ENCODE measurements around the gene BRCC3. TPM values are rescaled to one million over a fixed set of nuclear protein-coding genes. Genes with fewer than 3 reads are reported as not detected.

BRCC3 gene
- total RNA-seq, 1 experiment from 2014 or later: 37.4 TPM

DNA sequence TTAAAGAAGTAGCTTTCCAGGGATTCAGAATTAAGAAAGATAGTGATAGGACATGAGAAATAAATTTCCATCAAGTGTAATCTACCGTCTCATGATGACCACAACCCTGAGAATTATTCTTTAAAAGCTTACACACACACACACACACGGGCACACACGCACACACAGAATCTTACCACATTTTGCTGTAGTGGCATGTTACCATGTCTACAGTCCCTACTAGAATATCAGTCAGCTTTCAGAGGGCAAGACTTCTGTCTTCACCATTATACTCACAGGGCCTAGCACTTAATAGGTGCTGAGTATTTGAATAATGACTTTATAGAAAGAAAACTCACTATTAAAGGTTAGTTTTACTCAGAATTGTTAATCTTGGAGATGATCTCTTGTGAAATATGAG, 15.8 kb upstream of the BRCC3 start:
- BruUV-seq (replicated peaks): no TSS peak
- in situ Hi-C loops (cut with HindIII; ENCODE audit: low pct_unique_long_range_greater_than_20kb, low sequenced_read_pairs) (no loop called here), intact Hi-C loops (cut with micrococcal nuclease; ENCODE audit: unreplicated experiment) (no loop called here)
- no peak overlapping the region for H3K4me3 ChIP-seq (ENCODE audit: low read depth in 2 of 2, low read length in 2 of 2)
- ATAC-seq: no peak
- TF ChIP-seq POLR2AphosphoS5 (IDR thresholded peaks at IDR 0.05; ENCODE audit: low read depth, low read length) (no peak), SIN3A (IDR thresholded peaks at IDR 0.05; ENCODE audit: borderline replicate concordance, insufficient read depth, low read depth, low read length) (no peak), TCF7L2 (IDR thresholded peaks at IDR 0.05; ENCODE audit: low read depth, low read length) (no peak)
- TF ChIP-seq, protein P1, sequence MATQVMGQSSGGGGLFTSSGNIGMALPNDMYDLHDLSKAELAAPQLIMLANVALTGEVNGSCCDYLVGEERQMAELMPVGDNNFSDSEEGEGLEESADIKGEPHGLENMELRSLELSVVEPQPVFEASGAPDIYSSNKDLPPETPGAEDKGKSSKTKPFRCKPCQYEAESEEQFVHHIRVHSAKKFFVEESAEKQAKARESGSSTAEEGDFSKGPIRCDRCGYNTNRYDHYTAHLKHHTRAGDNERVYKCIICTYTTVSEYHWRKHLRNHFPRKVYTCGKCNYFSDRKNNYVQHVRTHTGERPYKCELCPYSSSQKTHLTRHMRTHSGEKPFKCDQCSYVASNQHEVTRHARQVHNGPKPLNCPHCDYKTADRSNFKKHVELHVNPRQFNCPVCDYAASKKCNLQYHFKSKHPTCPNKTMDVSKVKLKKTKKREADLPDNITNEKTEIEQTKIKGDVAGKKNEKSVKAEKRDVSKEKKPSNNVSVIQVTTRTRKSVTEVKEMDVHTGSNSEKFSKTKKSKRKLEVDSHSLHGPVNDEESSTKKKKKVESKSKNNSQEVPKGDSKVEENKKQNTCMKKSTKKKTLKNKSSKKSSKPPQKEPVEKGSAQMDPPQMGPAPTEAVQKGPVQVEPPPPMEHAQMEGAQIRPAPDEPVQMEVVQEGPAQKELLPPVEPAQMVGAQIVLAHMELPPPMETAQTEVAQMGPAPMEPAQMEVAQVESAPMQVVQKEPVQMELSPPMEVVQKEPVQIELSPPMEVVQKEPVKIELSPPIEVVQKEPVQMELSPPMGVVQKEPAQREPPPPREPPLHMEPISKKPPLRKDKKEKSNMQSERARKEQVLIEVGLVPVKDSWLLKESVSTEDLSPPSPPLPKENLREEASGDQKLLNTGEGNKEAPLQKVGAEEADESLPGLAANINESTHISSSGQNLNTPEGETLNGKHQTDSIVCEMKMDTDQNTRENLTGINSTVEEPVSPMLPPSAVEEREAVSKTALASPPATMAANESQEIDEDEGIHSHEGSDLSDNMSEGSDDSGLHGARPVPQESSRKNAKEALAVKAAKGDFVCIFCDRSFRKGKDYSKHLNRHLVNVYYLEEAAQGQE (IDR thresholded peaks at IDR 0.05; ENCODE audit: insufficient read depth in 1 of 2, low read depth in 2 of 2, low read length in 1 of 2): no peak
- TF ChIP-seq, protein P2, sequence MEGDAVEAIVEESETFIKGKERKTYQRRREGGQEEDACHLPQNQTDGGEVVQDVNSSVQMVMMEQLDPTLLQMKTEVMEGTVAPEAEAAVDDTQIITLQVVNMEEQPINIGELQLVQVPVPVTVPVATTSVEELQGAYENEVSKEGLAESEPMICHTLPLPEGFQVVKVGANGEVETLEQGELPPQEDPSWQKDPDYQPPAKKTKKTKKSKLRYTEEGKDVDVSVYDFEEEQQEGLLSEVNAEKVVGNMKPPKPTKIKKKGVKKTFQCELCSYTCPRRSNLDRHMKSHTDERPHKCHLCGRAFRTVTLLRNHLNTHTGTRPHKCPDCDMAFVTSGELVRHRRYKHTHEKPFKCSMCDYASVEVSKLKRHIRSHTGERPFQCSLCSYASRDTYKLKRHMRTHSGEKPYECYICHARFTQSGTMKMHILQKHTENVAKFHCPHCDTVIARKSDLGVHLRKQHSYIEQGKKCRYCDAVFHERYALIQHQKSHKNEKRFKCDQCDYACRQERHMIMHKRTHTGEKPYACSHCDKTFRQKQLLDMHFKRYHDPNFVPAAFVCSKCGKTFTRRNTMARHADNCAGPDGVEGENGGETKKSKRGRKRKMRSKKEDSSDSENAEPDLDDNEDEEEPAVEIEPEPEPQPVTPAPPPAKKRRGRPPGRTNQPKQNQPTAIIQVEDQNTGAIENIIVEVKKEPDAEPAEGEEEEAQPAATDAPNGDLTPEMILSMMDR (IDR thresholded peaks at IDR 0.05): no peak
- H3K27ac ChIP-seq (ENCODE audit: low read length): no peak overlapping the region
- CTCF ChIA-PET: no interaction called here
- peaks cover under 1% of the 10 kb centered on the region; the same call in 1 of the 2 replicates for H3K36me3 ChIP-seq (ENCODE audit: control insufficient read depth, insufficient read depth, low read length)
- no peaks in the 10 kb centered on the region for H3K27me3 ChIP-seq (ENCODE audit: control insufficient read depth, insufficient read depth, low read length)
- POLR2A ChIA-PET: no interaction called here
- DNase-seq (ENCODE audit: low read depth, low spot score): no peak
- no peaks in the 10 kb centered on the region for H3K9me3 ChIP-seq (ENCODE audit: control insufficient read depth, insufficient read depth, low read depth, low read length)
- H3K4me1 ChIP-seq (ENCODE audit: control insufficient read depth, insufficient read depth, low read length): peaks cover 7% of the 10 kb centered on the region

GRCh38 chrX:155056471-155056870, 14.8 kb upstream of the BRCC3 start:
- ATAC-seq (no peak), DNase-seq (ENCODE audit: low read depth, low spot score) (no peak)
- ChIA-PET POLR2A (interaction anchor here (0.9 kb wide), 1 partner anchor 30 kb away, joined by 15 read pairs; the partner anchor contains the start of gene FUNDC2), CTCF (interaction anchor here (0.9 to 2.5 kb wide), 2 partner anchors 68 to 138 kb away, joined by 5 to 12 read pairs; no protein-coding TSS in a partner anchor)
- Histone ChIP-seq H3K9me3 (ENCODE audit: control insufficient read depth, insufficient read depth, low read depth, low read length) (no peaks in the 10 kb centered on the region), H3K36me3 (ENCODE audit: control insufficient read depth, insufficient read depth, low read length) (peaks cover 5% of the 10 kb centered on the region; the same call in 1 of the 2 replicates), H3K27me3 (ENCODE audit: control insufficient read depth, insufficient read depth, low read length) (no peaks in the 10 kb centered on the region), H3K4me3 (ENCODE audit: low read depth in 2 of 2, low read length in 2 of 2) (no peak overlapping the region), H3K4me1 (ENCODE audit: control insufficient read depth, insufficient read depth, low read length) (peaks cover 7% of the 10 kb centered on the region), H3K27ac (ENCODE audit: low read length) (no peak overlapping the region)
- TF ChIP-seq SIN3A (IDR thresholded peaks at IDR 0.05; ENCODE audit: borderline replicate concordance, insufficient read depth, low read depth, low read length) (no peak), TCF7L2 (IDR thresholded peaks at IDR 0.05; ENCODE audit: low read depth, low read length) (no peak), POLR2AphosphoS5 (IDR thresholded peaks at IDR 0.05; ENCODE audit: low read depth, low read length) (no peak)
- TF ChIP-seq, protein P2 (IDR thresholded peaks at IDR 0.05): no peak
- TF ChIP-seq, protein P1 (IDR thresholded peaks at IDR 0.05; ENCODE audit: insufficient read depth in 1 of 2, low read depth in 2 of 2, low read length in 1 of 2): no peak
- in situ Hi-C loops (cut with HindIII; ENCODE audit: low pct_unique_long_range_greater_than_20kb, low sequenced_read_pairs) (no loop called here), intact Hi-C loops (cut with micrococcal nuclease; ENCODE audit: unreplicated experiment) (loop anchor here (2.0 kb wide), 2 partner anchors 70 to 138 kb away; no protein-coding TSS in a partner anchor)
- no TSS peak for BruUV-seq (replicated peaks)
